Calu3 (cell line): ENCODE results near the gene RC3H2. TPM values are rescaled to one million over a fixed set of nuclear protein-coding genes. Genes with fewer than 3 reads are reported as not detected.
"Not testable (repeated sequence)": the region's sequence is repeated elsewhere in the genome, so short reads cannot be mapped to it uniquely, and the experiment has no call there.

Source experiments
- BruUV-seq: library from RNA; stranded (reverse); fragments of 400-500 nt; replicated peaks from 2 replicates; lab custom pipeline; 2021; lab: Mats Ljungman, UMichigan
- CTCF ChIA-PET: fragments of 300-600 bp; sonication (Branson Sonifier 250); formaldehyde crosslinking; loops from one replicate; lab custom pipeline; 2022; ENCODE audit warnings: antibody characterized with exemption; lab: Charles Lee
- DNase-seq: peaks from one replicate; pipeline ENCODE4 v3.0.0; 2022
- H3K27ac Mint-ChIP-seq: one replicate; pipeline ENCODE4 v1.8.0; 2022; ENCODE audit warnings: mixed read lengths; ENCODE audit not compliant: unreplicated experiment
- H3K27me3 Mint-ChIP-seq: one replicate; pipeline ENCODE4 v1.8.0; 2022; ENCODE audit warnings: mixed read lengths; ENCODE audit not compliant: unreplicated experiment
- H3K36me3 Mint-ChIP-seq: one replicate; pipeline ENCODE4 v1.8.0; 2022; ENCODE audit warnings: mild to moderate bottlenecking, moderate library complexity, mixed read lengths; ENCODE audit not compliant: insufficient read depth, unreplicated experiment
- H3K4me1 Mint-ChIP-seq: one replicate; pipeline ENCODE4 v1.8.0; 2022; ENCODE audit warnings: mild to moderate bottlenecking, low read depth, mixed read lengths; ENCODE audit not compliant: unreplicated experiment
- H3K4me3 Mint-ChIP-seq: one replicate; pipeline ENCODE4 v1.8.0; 2022; ENCODE audit warnings: mild to moderate bottlenecking, low read depth, moderate library complexity, mixed read lengths; ENCODE audit not compliant: unreplicated experiment
- H3K9me3 Mint-ChIP-seq: one replicate; pipeline ENCODE4 v1.8.0; 2022; ENCODE audit warnings: low read depth, mixed read lengths; ENCODE audit not compliant: unreplicated experiment
- CTCF ChIP-seq: fragments of 200-600 bp; IDR thresholded peaks from one replicate; pipeline ENCODE4 v1.8.0; 2022; ENCODE audit warnings: antibody characterized with exemption; ENCODE audit not compliant: unreplicated experiment
- intact Hi-C: fragments of 100-400 bp; cut with micrococcal nuclease; formaldehyde crosslinking; loops from one replicate; pipeline ENCODE4 v1.10.0; 2022; ENCODE audit not compliant: unreplicated experiment
- total RNA-seq: library from RNA; stranded (reverse); gene quantifications from 2 replicates; pipeline ENCODE4 v1.2.3, GENCODE V29; 2022

Gene RC3H2
- total RNA-seq, 1 experiment from 2014 or later: 45.5 TPM

DNA sequence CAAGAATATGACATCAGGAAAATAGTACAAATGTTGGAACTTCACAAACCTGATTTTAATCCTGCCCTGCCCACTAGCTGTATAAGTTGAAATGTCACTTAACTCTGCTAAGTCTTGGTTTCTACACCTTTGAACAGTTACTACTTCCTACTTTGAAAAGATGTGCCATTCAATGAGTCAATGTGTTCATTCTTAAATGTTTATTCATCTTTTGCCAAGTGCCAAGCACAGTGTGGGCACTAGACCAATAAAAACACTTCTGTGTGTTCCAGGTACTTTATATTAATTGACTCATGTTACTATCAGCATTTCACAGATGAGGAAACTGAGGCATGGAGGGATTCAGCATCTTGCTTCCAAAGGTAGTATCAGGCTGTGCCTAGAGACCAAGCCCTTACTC, 89.6 kb downstream of the RC3H2 start:
- DNase-seq: no peak
- no peaks in the 10 kb centered on the region for H3K9me3 Mint-ChIP-seq
- CTCF ChIA-PET: no interaction called here
- no peak overlapping the region for H3K4me3 Mint-ChIP-seq
- intact Hi-C loops: no loop called here
- no peaks in the 10 kb centered on the region for H3K27me3 Mint-ChIP-seq
- no peaks in the 10 kb centered on the region for H3K36me3 Mint-ChIP-seq
- no peak overlapping the region for H3K27ac Mint-ChIP-seq
- BruUV-seq: no TSS peak
- no peaks in the 10 kb centered on the region for H3K4me1 Mint-ChIP-seq
- TF ChIP-seq CTCF: no peak

- Mint-ChIP-seq H3K4me3 (no peak overlapping the region), H3K27ac (no peak overlapping the region), H3K4me1 (no peaks in the 10 kb centered on the region), H3K27me3 (no peaks in the 10 kb centered on the region), H3K9me3 (no peaks in the 10 kb centered on the region), H3K36me3 (peaks cover under 1% of the 10 kb centered on the region)
- TF ChIP-seq CTCF: no peak
- intact Hi-C loops: no loop called here
- BruUV-seq: no TSS peak
- no peak for DNase-seq
- CTCF ChIA-PET: no interaction called here
Observed at GRCh38 chr9:122814545-122814944, 90.6 kb downstream of the RC3H2 start.

GRCh38 chr9:122812736-122813135, 92.4 kb downstream of the RC3H2 start:
- Mint-ChIP-seq H3K27me3 (no peaks in the 10 kb centered on the region), H3K4me1 (no peaks in the 10 kb centered on the region), H3K27ac (no peak overlapping the region), H3K36me3 (peaks cover 5% of the 10 kb centered on the region), H3K9me3 (no peaks in the 10 kb centered on the region), H3K4me3 (no peak overlapping the region)
- BruUV-seq: no TSS peak
- TF ChIP-seq CTCF: no peak
- no peak for DNase-seq
- intact Hi-C loops: no loop called here
- CTCF ChIA-PET: no interaction called here

GRCh38 chr9:122810306-122810946, 94.7 kb downstream of the RC3H2 start:
- intact Hi-C loops: loop anchor here (1.0 kb wide), 2 partner anchors 345 to 711 kb away; no protein-coding TSS in a partner anchor
- Mint-ChIP-seq H3K27ac (no peak overlapping the region), H3K4me1 (no peaks in the 10 kb centered on the region), H3K9me3 (no peaks in the 10 kb centered on the region), H3K27me3 (peaks cover 7% of the 10 kb centered on the region), H3K36me3 (peaks cover 5% of the 10 kb centered on the region), H3K4me3 (no peak overlapping the region)
- BruUV-seq: no TSS peak
- TF ChIP-seq CTCF: peak; percentile 63
- peak; percentile 59 for DNase-seq
- CTCF ChIA-PET: interaction anchor here (1.2 kb wide), 1 partner anchor 346 kb away, joined by 3 read pairs; no protein-coding TSS in a partner anchor

DNA sequence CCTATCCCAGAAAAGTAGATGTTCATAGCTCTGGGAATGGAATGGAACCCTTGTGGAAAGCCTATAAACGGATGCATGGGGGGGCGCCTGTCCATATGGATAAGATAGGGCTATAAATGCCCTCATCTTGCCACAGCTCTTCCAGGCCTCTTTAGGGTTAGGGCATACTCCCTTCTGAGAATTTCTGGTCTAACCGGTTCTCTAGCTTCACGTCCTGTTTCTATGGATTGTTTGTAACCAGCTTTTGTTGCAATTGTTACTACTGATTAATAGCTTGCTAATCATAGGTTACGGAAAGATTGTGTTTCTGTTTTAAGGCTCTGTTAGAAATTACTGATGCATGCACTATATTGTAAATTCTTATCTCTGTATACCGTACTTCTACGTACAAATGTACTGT, 95.9 kb downstream of the RC3H2 start:
- intact Hi-C loops, H3K9me3 Mint-ChIP-seq, H3K36me3 Mint-ChIP-seq, H3K4me1 Mint-ChIP-seq, DNase-seq, H3K4me3 Mint-ChIP-seq, BruUV-seq: not testable (repeated sequence)
- H3K27ac Mint-ChIP-seq: peak overlapping the region; percentile 61
- CTCF ChIA-PET: interaction anchor here (1.0 kb wide), 1 partner anchor 311 kb away, joined by 4 read pairs; no protein-coding TSS in a partner anchor
- peaks cover 13% of the 10 kb centered on the region for H3K27me3 Mint-ChIP-seq
